A549 treated with CORT108297 at 1 μM for 4 hours (cell line): ENCODE data around the gene ZMAT2. TPM values are rescaled to one million over a fixed set of nuclear protein-coding genes. Genes with fewer than 3 reads are reported as not detected.

ENCODE experiments used
- total RNA-seq: library from RNA; stranded (reverse); fragments of 200-300 nt; extraction: Qiagen RNA extraction; gene quantifications from 5 replicates; pipeline ENCODE4 v1.2.3, GENCODE V29; 2022

ZMAT2 gene
- 80.9 to 136 TPM (median 89.0 TPM) in 5 replicates for total RNA-seq

GRCh38 chr5:140700177-140701144 is at the start of gene ZMAT2:
Gene ZMAT2, plus strand, starts transcription at chr5:140700447. Its CDS starts 14 bp downstream, at chr5:140700461.

GRCh38 chr5:140664359-140665119 is 35.7 kb upstream of the ZMAT2 start, which contains the start of gene WDR55:
Gene WDR55, plus strand, starts transcription at chr5:140664904. Its CDS starts 9 bp downstream, at chr5:140664913.

GRCh38 chr5:140673187-140673976 is 26.9 kb upstream of the ZMAT2 start, which contains the start of gene DND1:
Gene DND1, minus strand, starts transcription at chr5:140673576. Its CDS starts 34 bp downstream, at chr5:140673542.

GRCh38 chr5:140690941-140691924 is 9.0 kb upstream of the ZMAT2 start, which contains the start of the genes HARS1 and HARS2:
Gene HARS1, minus strand, starts transcription at chr5:140691370. Its CDS starts 66 bp downstream, at chr5:140691304.
Gene HARS2, plus strand, starts transcription at chr5:140691455. Its CDS starts 194 bp downstream, at chr5:140691649.

Other genes with a start within 250 kb of the ZMAT2 start
- gene EIF4EBP3, start 152.8 kb upstream of the ZMAT2 start, total RNA-seq, result 0.44 to 2.1 TPM (median 1.7 TPM) in 5 replicates
- 38.3 to 55.1 TPM (median 43.8 TPM) in 5 replicates for gene SRA1, start 143.0 kb upstream of the ZMAT2 start, total RNA-seq
- gene APBB3, start 135.8 kb upstream of the ZMAT2 start, total RNA-seq, result 6.2 to 7.7 TPM (median 7.1 TPM) in 5 replicates
- gene SLC35A4, start 135.6 kb upstream of the ZMAT2 start, total RNA-seq, result 73.2 to 84.8 TPM (median 79.4 TPM) in 5 replicates
- 4.2 to 5.3 TPM (median 4.5 TPM) in 5 replicates for gene CD14, start 67.3 kb upstream of the ZMAT2 start, total RNA-seq
- gene TMCO6, start 61.0 kb upstream of the ZMAT2 start, total RNA-seq, result 11.6 to 17.6 TPM (median 14.7 TPM) in 5 replicates
- gene NDUFA2, start 52.8 kb upstream of the ZMAT2 start, total RNA-seq, result 101 to 133 TPM (median 119 TPM) in 5 replicates
- 83.4 to 125 TPM (median 91.1 TPM) in 5 replicates for gene IK, start 52.6 kb upstream of the ZMAT2 start, total RNA-seq
- 27.6 to 30.9 TPM (median 29.4 TPM) in 5 replicates for gene WDR55, start 35.5 kb upstream of the ZMAT2 start, total RNA-seq
- 0.44 to 1.0 TPM (median 0.92 TPM) in 5 replicates for gene DND1, start 26.9 kb upstream of the ZMAT2 start, total RNA-seq
- gene HARS1, start 9.1 kb upstream of the ZMAT2 start, total RNA-seq, result 75.2 to 87.0 TPM (median 79.6 TPM) in 5 replicates
- gene HARS2, start 9.0 kb upstream of the ZMAT2 start, total RNA-seq, result 33.5 to 42.3 TPM (median 40.2 TPM) in 5 replicates
- gene PCDHA1, start 85.7 kb downstream of the ZMAT2 start, total RNA-seq, result 0.10 to 0.27 TPM (median 0.19 TPM) in 5 replicates
- gene PCDHA2, start 94.4 kb downstream of the ZMAT2 start, total RNA-seq, result 0.05 to 0.08 TPM (median 0.05 TPM) in 4 of 5 replicates, not detected in the other
- gene PCDHA3, start 100.6 kb downstream of the ZMAT2 start, total RNA-seq, result 0.88 to 1.1 TPM (median 0.96 TPM) in 5 replicates
- gene PCDHA4, start 106.6 kb downstream of the ZMAT2 start, total RNA-seq, result 1.5 to 2.2 TPM (median 1.6 TPM) in 5 replicates
- gene PCDHA5, start 121.2 kb downstream of the ZMAT2 start, total RNA-seq, result 0.47 to 0.79 TPM (median 0.70 TPM) in 5 replicates
- 0.03 to 0.07 TPM (median 0.05 TPM) in 4 of 5 replicates, not detected in the other for gene PCDHA6, start 127.5 kb downstream of the ZMAT2 start, total RNA-seq
- gene PCDHA7, start 133.8 kb downstream of the ZMAT2 start, total RNA-seq, result 0.06 to 0.15 TPM (median 0.12 TPM) in 5 replicates
- 0.02 to 0.13 TPM (median 0.05 TPM) in 5 replicates for gene PCDHA8, start 140.7 kb downstream of the ZMAT2 start, total RNA-seq
- 0.01 TPM in 1 of 5 replicates, not detected in the others for gene PCDHA9, start 147.9 kb downstream of the ZMAT2 start, total RNA-seq
- gene PCDHA10, start 155.4 kb downstream of the ZMAT2 start, total RNA-seq, result 0.01 to 0.02 TPM (median 0.02 TPM) in 3 of 5 replicates, not detected in the others
- gene PCDHA11, start 168.5 kb downstream of the ZMAT2 start, total RNA-seq, result 0.08 to 0.40 TPM (median 0.10 TPM) in 5 replicates
- 2.6 to 3.4 TPM (median 3.0 TPM) in 5 replicates for gene PCDHA12, start 174.9 kb downstream of the ZMAT2 start, total RNA-seq
- 0.05 to 0.20 TPM (median 0.06 TPM) in 3 of 5 replicates, not detected in the others for gene PCDHA13, start 181.7 kb downstream of the ZMAT2 start, total RNA-seq
- 1.3 to 1.9 TPM (median 1.7 TPM) in 5 replicates for gene PCDHAC1, start 225.9 kb downstream of the ZMAT2 start, total RNA-seq